Progenitor cell of endocrine pancreas (in vitro differentiated cells): Measurements from ENCODE around the gene ITGAE. TPM values are rescaled to one million over a fixed set of nuclear protein-coding genes. Genes with fewer than 3 reads are reported as not detected.

Experiments
- DNase-seq: peaks from one replicate; pipeline ENCODE4 v3.0.0; 2021; ENCODE audit warnings: low spot score; ENCODE audit not compliant: unreplicated experiment
- H3K27ac Mint-ChIP-seq: 2 replicates; pipeline ENCODE4 v1.8.0; 2021; ENCODE audit warnings: mild to moderate bottlenecking, moderate library complexity, mixed read lengths
- H3K27me3 Mint-ChIP-seq: 2 replicates; pipeline ENCODE4 v1.8.0; 2021; ENCODE audit warnings: mixed read lengths
- H3K36me3 Mint-ChIP-seq: 2 replicates; pipeline ENCODE4 v1.8.0; 2022; ENCODE audit warnings: mixed read lengths; ENCODE audit not compliant: insufficient read depth
- H3K4me1 Mint-ChIP-seq: 2 replicates; pipeline ENCODE4 v1.8.0; 2021; ENCODE audit warnings: low read depth, mixed read lengths
- H3K4me3 Mint-ChIP-seq: 2 replicates; pipeline ENCODE4 v1.8.0; 2021; ENCODE audit warnings: low read depth, mild to moderate bottlenecking, moderate library complexity, mixed read lengths
- H3K9me3 Mint-ChIP-seq: 2 replicates; pipeline ENCODE4 v1.8.0; 2021; ENCODE audit warnings: low read depth, mixed read lengths
- CTCF ChIP-seq: fragments of 200-600 bp; sonication (generic); IDR thresholded peaks from one replicate; pipeline ENCODE4 v1.5.0; 2021; ENCODE audit warnings: antibody characterized with exemption, mild to moderate bottlenecking; ENCODE audit not compliant: unreplicated experiment
- total RNA-seq: library from RNA; stranded (reverse); gene quantifications from 2 replicates; pipeline ENCODE4 v1.2.1, GENCODE V29; 2021

Gene ITGAE
- total RNA-seq, 1 donor from 2014 or later: 29.0 TPM

- Mint-ChIP-seq H3K27ac (no peak overlapping the region), H3K9me3 (no peaks in the 10 kb centered on the region), H3K4me1 (no peaks in the 10 kb centered on the region), H3K4me3 (no peak overlapping the region), H3K36me3 (no peaks in the 10 kb centered on the region), H3K27me3 (peaks cover 13% of the 10 kb centered on the region)
- TF ChIP-seq CTCF: no peak
- no peak for DNase-seq
Observed at GRCh38 chr17:3682033-3682432, 119.0 kb downstream of the ITGAE start.

- no peaks in the 10 kb centered on the region for H3K36me3 Mint-ChIP-seq
Observed at GRCh38 chr17:3681565-3681964, 119.4 kb downstream of the ITGAE start.

GRCh38 chr17:3681057-3681456, 119.9 kb downstream of the ITGAE start:
- H3K27ac Mint-ChIP-seq: no peak overlapping the region
- H3K9me3 Mint-ChIP-seq: no peaks in the 10 kb centered on the region
- no peak for DNase-seq
- H3K36me3 Mint-ChIP-seq: no peaks in the 10 kb centered on the region
- no peak overlapping the region for H3K4me3 Mint-ChIP-seq
- TF ChIP-seq CTCF: no peak
- no peaks in the 10 kb centered on the region for H3K4me1 Mint-ChIP-seq
- peaks cover 13% of the 10 kb centered on the region for H3K27me3 Mint-ChIP-seq

More at GRCh38 chr17:3681565-3681964, 119.4 kb downstream of the ITGAE start:
- H3K27ac Mint-ChIP-seq: no peak overlapping the region
- H3K4me1 Mint-ChIP-seq: no peaks in the 10 kb centered on the region
- TF ChIP-seq CTCF: no peak
- H3K4me3 Mint-ChIP-seq: no peak overlapping the region
- no peaks in the 10 kb centered on the region for H3K9me3 Mint-ChIP-seq
- no peak for DNase-seq
- H3K27me3 Mint-ChIP-seq: peaks cover 13% of the 10 kb centered on the region

GRCh38 chr17:3679531-3680126, 121.4 kb downstream of the ITGAE start:
- no peaks in the 10 kb centered on the region for H3K36me3 Mint-ChIP-seq
- no peaks in the 10 kb centered on the region for H3K4me1 Mint-ChIP-seq
- H3K9me3 Mint-ChIP-seq: no peaks in the 10 kb centered on the region
- TF ChIP-seq CTCF: no peak
- no peak for DNase-seq
- H3K27me3 Mint-ChIP-seq: peaks cover 18% of the 10 kb centered on the region
- no peak overlapping the region for H3K27ac Mint-ChIP-seq
- no peak overlapping the region for H3K4me3 Mint-ChIP-seq

- DNase-seq: no peak
- Mint-ChIP-seq H3K27ac (no peak overlapping the region), H3K9me3 (no peaks in the 10 kb centered on the region), H3K4me1 (no peaks in the 10 kb centered on the region), H3K27me3 (peaks cover 21% of the 10 kb centered on the region), H3K36me3 (no peaks in the 10 kb centered on the region), H3K4me3 (no peak overlapping the region)
- TF ChIP-seq CTCF: no peak
Observed at GRCh38 chr17:3678821-3679530, 122.0 kb downstream of the ITGAE start.
